Measurements from ENCODE around the gene PARPBP. TPM values are rescaled to one million over a fixed set of nuclear protein-coding genes. Genes with fewer than 3 reads are reported as not detected.
"Not testable (repeated sequence)": the region's sequence is repeated elsewhere in the genome, so short reads cannot be mapped to it uniquely, and the experiment has no call there.

PARPBP gene
- total RNA-seq, 2 experiments from 2014 or later: 32.9 to 48.3 TPM

GRCh38 chr12:102232446-102232845 lies 112.5 kb downstream of the PARPBP start:
- H4K20me1 ChIP-seq (ENCODE audit: insufficient read depth, low read length): no peaks in the 10 kb centered on the region
- no peaks in the 10 kb centered on the region for H3K79me2 ChIP-seq (ENCODE audit: insufficient read depth, low read depth, low read length)
- TF ChIP-seq EZH2phosphoT487 (IDR thresholded peaks at IDR 0.05; ENCODE audit: borderline replicate concordance, low read depth, low read length): no peak
- TF ChIP-seq CTCF (conservative IDR thresholded peaks at IDR 0.05; ENCODE audit: low read length): no peak
- no peaks in the 10 kb centered on the region for H3K4me1 ChIP-seq (ENCODE audit: insufficient read depth, low read length, poor library complexity, severe bottlenecking)
- H3K4me3 ChIP-seq (ENCODE audit: low read depth, low read length, poor library complexity, severe bottlenecking): no peak overlapping the region
- H3K27ac ChIP-seq (ENCODE audit: low read depth, low read length, poor library complexity, severe bottlenecking): no peak overlapping the region
- H3K9me3 ChIP-seq (ENCODE audit: low read length): no peaks in the 10 kb centered on the region
- ChIA-PET CTCF (ENCODE audit: unreplicated experiment) (no interaction called here), POLR2A (no interaction called here)
- H2AFZ ChIP-seq (ENCODE audit: low read length): no peak overlapping the region
- H3K4me2 ChIP-seq (ENCODE audit: low read length): no peak overlapping the region
- DNase-seq (ENCODE audit: low spot score): no peak
- BruUV-seq (replicated peaks): no TSS peak
- no peaks in the 10 kb centered on the region for H3K36me3 ChIP-seq (ENCODE audit: insufficient read depth, low read length)
- intact Hi-C loops (cut with micrococcal nuclease; ENCODE audit: unreplicated experiment): no loop called here
- no peaks in the 10 kb centered on the region for H3K9me2 ChIP-seq (ENCODE audit: insufficient read depth, low read length)

GRCh38 chr12:102234599-102234998 lies 114.6 kb downstream of the PARPBP start:
- DNase-seq (ENCODE audit: low spot score): no peak
- Histone ChIP-seq H3K4me3 (ENCODE audit: low read depth, low read length, poor library complexity, severe bottlenecking) (no peak overlapping the region), H3K9me3 (ENCODE audit: low read length) (no peaks in the 10 kb centered on the region), H3K79me2 (ENCODE audit: insufficient read depth, low read depth, low read length) (no peaks in the 10 kb centered on the region), H3K36me3 (ENCODE audit: insufficient read depth, low read length) (no peaks in the 10 kb centered on the region), H3K27ac (ENCODE audit: low read depth, low read length, poor library complexity, severe bottlenecking) (no peak overlapping the region), H4K20me1 (ENCODE audit: insufficient read depth, low read length) (no peaks in the 10 kb centered on the region), H2AFZ (ENCODE audit: low read length) (no peak overlapping the region), H3K4me2 (ENCODE audit: low read length) (no peak overlapping the region), H3K9me2 (ENCODE audit: insufficient read depth, low read length) (no peaks in the 10 kb centered on the region), H3K4me1 (ENCODE audit: insufficient read depth, low read length, poor library complexity, severe bottlenecking) (no peaks in the 10 kb centered on the region)
- TF ChIP-seq EZH2phosphoT487 (IDR thresholded peaks at IDR 0.05; ENCODE audit: borderline replicate concordance, low read depth, low read length) (no peak), CTCF (conservative IDR thresholded peaks at IDR 0.05; ENCODE audit: low read length) (no peak)
- BruUV-seq (replicated peaks): no TSS peak
- intact Hi-C loops (cut with micrococcal nuclease; ENCODE audit: unreplicated experiment): no loop called here
- POLR2A ChIA-PET: no interaction called here
- CTCF ChIA-PET (ENCODE audit: unreplicated experiment): no interaction called here

- H3K36me3 ChIP-seq (ENCODE audit: insufficient read depth, low read length); H3K9me3 ChIP-seq (ENCODE audit: low read length); BruUV-seq (replicated peaks); H3K4me2 ChIP-seq (ENCODE audit: low read length); POLR2A ChIA-PET; intact Hi-C loops (cut with micrococcal nuclease; ENCODE audit: unreplicated experiment); H3K4me3 ChIP-seq (ENCODE audit: low read depth, low read length, poor library complexity, severe bottlenecking); CTCF ChIA-PET (ENCODE audit: unreplicated experiment); H3K4me1 ChIP-seq (ENCODE audit: insufficient read depth, low read length, poor library complexity, severe bottlenecking); H4K20me1 ChIP-seq (ENCODE audit: insufficient read depth, low read length); H3K9me2 ChIP-seq (ENCODE audit: insufficient read depth, low read length); DNase-seq (ENCODE audit: low spot score); H3K27ac ChIP-seq (ENCODE audit: low read depth, low read length, poor library complexity, severe bottlenecking); H2AFZ ChIP-seq (ENCODE audit: low read length); H3K79me2 ChIP-seq (ENCODE audit: insufficient read depth, low read depth, low read length): not testable (repeated sequence)
Measured at GRCh38 chr12:102240859-102241258, 120.9 kb downstream of the PARPBP start.

Small RNAs within 50 kb of the gene (small RNA-seq; reads per million reads assigned to genes)
- gene RN7SL793P: not detected

Other genes starting within 250 kb of the PARPBP start
- 0.77 TPM in 1 of 2 replicates, not detected in the other for gene DRAM1, start 242.6 kb upstream of the PARPBP start, total RNA-seq (2014; rRNA removed; shearing (Covaris generic))
- gene DRAM1, start 242.6 kb upstream of the PARPBP start, total RNA-seq (2022): not detected in 2 replicates
- 28.4 and 29.2 TPM in 2 replicates for gene WASHC3, start 58.2 kb upstream of the PARPBP start, total RNA-seq (2014; rRNA removed; shearing (Covaris generic))
- gene WASHC3, start 58.2 kb upstream of the PARPBP start, total RNA-seq (2022): 33.3 and 34.4 TPM in 2 replicates
- gene NUP37, start 69 bp upstream of the PARPBP start, total RNA-seq (2014; rRNA removed; shearing (Covaris generic)): 32.9 and 40.6 TPM in 2 replicates
- 70.3 and 72.8 TPM in 2 replicates for gene NUP37, start 69 bp upstream of the PARPBP start, total RNA-seq (2022)
- gene PMCH, start 77.7 kb downstream of the PARPBP start, total RNA-seq (2014; rRNA removed; shearing (Covaris generic)): not detected in 2 replicates
- not detected in 2 replicates for gene PMCH, start 77.7 kb downstream of the PARPBP start, total RNA-seq (2022)